SK-N-MC (cell line): ENCODE measurements around the gene ALKAL2.

Experiments used
- EZH2 ChIP-seq: fragments of 200-600 bp; sonication (generic); IDR thresholded peaks from one replicate; pipeline ENCODE4 v1.6.1; 2017; ENCODE audit warnings: antibody characterized with exemption
- FOXP2 ChIP-seq: optimal IDR thresholded peaks from 2 replicates; pipeline ENCODE3; 2011; ENCODE audit warnings: mild to moderate bottlenecking, moderate library complexity; ENCODE audit not compliant: insufficient read depth; ENCODE audit errors: extremely low read length, control extremely low read depth
- POLR2AphosphoS5 ChIP-seq: IDR thresholded peaks from 2 replicates; pipeline ENCODE4 v1.6.1; 2012; ENCODE audit warnings: mild to moderate bottlenecking, low read depth, low read length, borderline replicate concordance

GRCh38 chr2:284896-285492 is 2.9 kb downstream of the ALKAL2 start:
- no peak for TF ChIP-seq EZH2
- no peak for TF ChIP-seq POLR2AphosphoS5
- no peak for TF ChIP-seq FOXP2
